ENCODE measurements around the gene DENND6B.

GRCh38 chr22:50259302-50259701 is 67.5 kb downstream of the DENND6B start:
- no peak for TF ChIP-seq RARB (CRISPR knock-in tag; IDR thresholded peaks at IDR 0.05)
- TF ChIP-seq ZC3H10 (CRISPR knock-in tag; IDR thresholded peaks at IDR 0.05): no peak
- TF ChIP-seq ZFP30 (CRISPR knock-in tag; IDR thresholded peaks at IDR 0.05): no peak
